Right atrium auricular region (tissue), 2 donors: ENCODE data around the gene SMC5. TPM values are rescaled to one million over a fixed set of nuclear protein-coding genes. Genes with fewer than 3 reads are reported as not detected.
A peak's percentile ranks its signal among the peaks of the same experiment; 100 is the strongest.
"Not testable (repeated sequence)": the region's sequence is repeated elsewhere in the genome, so short reads cannot be mapped to it uniquely, and the experiment has no call there.

Experiments used
- DNase-seq: peaks from one replicate; pipeline ENCODE4 v3.0.0-alpha.2; 2019; ENCODE audit warnings: low spot score
- H3K27ac ChIP-seq, 2 donors: fragments of 200-600 bp; sonication (generic); 1 replicate in 1 of 2; 2 replicates in 1 of 2; pipeline ENCODE4 v1.5.1; 2016 to 2019
- H3K27me3 ChIP-seq, 2 donors: fragments of 200-600 bp; sonication (generic); one replicate each; pipeline versions ENCODE4 v1.5.1 to v1.6.0; 2017 to 2019
- H3K36me3 ChIP-seq: fragments of 200-600 bp; sonication (generic); one replicate; pipeline ENCODE4 v1.5.1; 2016
- H3K4me1 ChIP-seq, 2 donors: fragments of 200-600 bp; sonication (generic); one replicate each; pipeline versions ENCODE4 v1.5.1 to v1.6.0; 2017 to 2019
- H3K4me3 ChIP-seq, 2 donors: fragments of 200-600 bp; sonication (generic); 1 replicate in 1 of 2; 2 replicates in 1 of 2; pipeline ENCODE4 v1.5.1; 2017 to 2019; ENCODE audit warnings: mild to moderate bottlenecking in 1 of 2, moderate library complexity in 1 of 2
- H3K9me3 ChIP-seq, 2 donors: fragments of 200-600 bp; sonication (generic); one replicate each; pipeline ENCODE4 v1.5.1; 2019
- total RNA-seq, 2 donors: library from RNA; depleted of rRNA; stranded (reverse); fragments of >200 nt; gene quantifications; one replicate each; pipeline ENCODE4 v1.1.0, GENCODE V29; 2016
- TF ChIP-seq, protein P1 (sequence below), 2 donors: fragments of 200-600 bp; sonication (generic); IDR thresholded peaks; one replicate each; pipeline ENCODE4 v1.5.1; 2019; ENCODE audit warnings: antibody characterized with exemption in 2 of 2

Gene SMC5
- total RNA-seq, 2 donors from 2014 or later = 11.4 to 15.0 TPM

DNA sequence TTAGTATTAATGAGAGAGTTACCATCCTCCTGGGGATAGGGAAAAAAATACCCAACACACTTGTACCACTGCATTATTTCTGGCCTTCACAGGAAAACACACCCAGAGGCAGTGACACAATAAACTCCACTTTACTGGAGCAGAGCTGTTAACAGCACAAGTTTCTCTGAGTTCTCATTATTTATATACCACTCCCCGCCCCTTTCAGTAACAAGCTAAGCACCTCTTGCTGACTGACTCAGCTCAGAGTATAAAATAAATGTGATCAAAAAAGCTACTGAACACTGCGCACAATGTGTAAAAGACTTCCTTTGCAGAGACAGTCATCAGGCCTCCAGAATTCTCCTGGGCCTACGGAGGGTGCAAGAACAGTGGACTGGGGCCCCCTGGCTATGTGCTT is 134.1 kb downstream of the SMC5 start:
- H3K27ac ChIP-seq = peak overlapping the region; percentile 44 to 56
- TF ChIP-seq, protein P1, sequence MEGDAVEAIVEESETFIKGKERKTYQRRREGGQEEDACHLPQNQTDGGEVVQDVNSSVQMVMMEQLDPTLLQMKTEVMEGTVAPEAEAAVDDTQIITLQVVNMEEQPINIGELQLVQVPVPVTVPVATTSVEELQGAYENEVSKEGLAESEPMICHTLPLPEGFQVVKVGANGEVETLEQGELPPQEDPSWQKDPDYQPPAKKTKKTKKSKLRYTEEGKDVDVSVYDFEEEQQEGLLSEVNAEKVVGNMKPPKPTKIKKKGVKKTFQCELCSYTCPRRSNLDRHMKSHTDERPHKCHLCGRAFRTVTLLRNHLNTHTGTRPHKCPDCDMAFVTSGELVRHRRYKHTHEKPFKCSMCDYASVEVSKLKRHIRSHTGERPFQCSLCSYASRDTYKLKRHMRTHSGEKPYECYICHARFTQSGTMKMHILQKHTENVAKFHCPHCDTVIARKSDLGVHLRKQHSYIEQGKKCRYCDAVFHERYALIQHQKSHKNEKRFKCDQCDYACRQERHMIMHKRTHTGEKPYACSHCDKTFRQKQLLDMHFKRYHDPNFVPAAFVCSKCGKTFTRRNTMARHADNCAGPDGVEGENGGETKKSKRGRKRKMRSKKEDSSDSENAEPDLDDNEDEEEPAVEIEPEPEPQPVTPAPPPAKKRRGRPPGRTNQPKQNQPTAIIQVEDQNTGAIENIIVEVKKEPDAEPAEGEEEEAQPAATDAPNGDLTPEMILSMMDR (IDR thresholded peaks at IDR 0.05) = no peak
- no peaks in the 10 kb centered on the region for H3K36me3 ChIP-seq
- no peaks in the 10 kb centered on the region for H3K27me3 ChIP-seq
- H3K4me3 ChIP-seq = no peak overlapping the region
- no peak for DNase-seq
- H3K9me3 ChIP-seq = no peaks in the 10 kb centered on the region
- peaks cover 0 to 97% of the 10 kb centered on the region in 2 donors for H3K4me1 ChIP-seq

DNA sequence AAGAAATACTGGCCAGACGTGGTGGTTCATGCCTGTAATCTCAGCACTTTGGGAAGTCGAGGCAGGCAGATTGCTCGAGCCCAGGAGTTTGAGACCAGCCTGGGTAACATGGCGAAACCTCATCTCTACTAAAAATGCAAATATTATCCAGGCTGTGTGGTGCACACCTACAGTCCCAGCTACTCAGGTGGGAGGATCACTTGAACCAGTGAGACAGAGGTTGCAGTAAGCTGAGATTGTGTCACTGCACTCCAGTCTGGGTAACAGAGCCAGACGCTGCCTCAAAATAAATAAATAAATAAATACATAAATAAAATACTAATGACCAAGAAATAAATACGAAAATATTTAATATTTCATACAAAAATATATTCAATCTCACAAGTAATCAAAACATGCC is 136.9 kb downstream of the SMC5 start:
- Histone ChIP-seq H3K36me3 (no peaks in the 10 kb centered on the region), H3K4me1 (peaks cover 0 to 98% of the 10 kb centered on the region in 2 donors), H3K27me3 (no peaks in the 10 kb centered on the region), H3K4me3 (no peak overlapping the region), H3K27ac (no peak overlapping the region), H3K9me3 (no peaks in the 10 kb centered on the region)
- peak; percentile 54 for DNase-seq
- TF ChIP-seq, protein P1 (IDR thresholded peaks at IDR 0.05) = no peak

DNA sequence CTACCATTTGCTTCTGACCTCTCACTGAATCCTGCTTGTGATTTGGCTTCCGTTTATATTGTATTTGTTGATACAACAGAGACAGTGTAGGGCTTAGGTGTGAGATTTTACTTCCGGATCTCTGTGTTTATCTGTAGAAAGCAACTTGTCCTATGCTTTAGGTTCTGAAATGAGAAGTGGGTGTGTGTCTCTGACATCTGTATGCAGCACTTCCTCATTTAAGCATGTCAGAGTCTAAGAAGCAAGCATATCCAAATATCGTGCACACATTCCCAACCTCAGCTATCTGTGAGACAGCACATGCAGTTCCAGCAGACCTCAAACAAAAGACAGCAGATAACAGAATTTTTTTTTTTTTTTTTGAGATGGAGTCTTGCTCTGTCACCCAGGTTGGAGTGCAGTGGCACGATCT is 139.4 kb downstream of the SMC5 start:
- no peaks in the 10 kb centered on the region for H3K36me3 ChIP-seq
- TF ChIP-seq, protein P1 (IDR thresholded peaks at IDR 0.05) = no peak
- peaks cover 0 to 95% of the 10 kb centered on the region in 2 donors for H3K4me1 ChIP-seq
- no peak overlapping the region for H3K4me3 ChIP-seq
- H3K27ac ChIP-seq = peak overlapping the region; percentile 65 to 73
- no peaks in the 10 kb centered on the region for H3K27me3 ChIP-seq
- H3K9me3 ChIP-seq = no peaks in the 10 kb centered on the region
- no peak for DNase-seq

DNA sequence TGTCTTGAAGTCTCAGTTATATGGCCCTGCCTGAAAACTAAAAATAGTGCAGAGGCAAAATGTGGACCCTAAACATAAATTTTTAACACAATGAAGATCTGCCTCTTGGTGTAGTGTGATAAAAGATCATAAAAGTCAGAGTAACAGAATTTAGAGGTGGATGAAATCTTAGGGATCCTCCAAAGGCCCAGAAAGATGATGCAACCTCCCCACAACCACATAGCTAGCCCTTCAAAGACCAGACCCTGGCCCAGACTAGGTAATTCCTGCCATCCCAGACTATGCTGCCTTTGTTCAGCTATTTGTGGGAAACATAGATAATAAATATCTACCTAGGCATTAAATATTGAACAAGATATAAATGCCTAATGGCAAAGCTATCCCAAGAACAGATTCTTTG is 140.4 kb downstream of the SMC5 start:
- Histone ChIP-seq H3K4me3 (no peak overlapping the region), H3K27me3 (no peaks in the 10 kb centered on the region), H3K36me3 (no peaks in the 10 kb centered on the region), H3K27ac (peak overlapping the region; percentile 65 to 73), H3K4me1 (peaks cover 0 to 95% of the 10 kb centered on the region in 2 donors), H3K9me3 (no peaks in the 10 kb centered on the region)
- TF ChIP-seq, protein P1 (IDR thresholded peaks at IDR 0.05) = no peak
- DNase-seq = no peak

DNA sequence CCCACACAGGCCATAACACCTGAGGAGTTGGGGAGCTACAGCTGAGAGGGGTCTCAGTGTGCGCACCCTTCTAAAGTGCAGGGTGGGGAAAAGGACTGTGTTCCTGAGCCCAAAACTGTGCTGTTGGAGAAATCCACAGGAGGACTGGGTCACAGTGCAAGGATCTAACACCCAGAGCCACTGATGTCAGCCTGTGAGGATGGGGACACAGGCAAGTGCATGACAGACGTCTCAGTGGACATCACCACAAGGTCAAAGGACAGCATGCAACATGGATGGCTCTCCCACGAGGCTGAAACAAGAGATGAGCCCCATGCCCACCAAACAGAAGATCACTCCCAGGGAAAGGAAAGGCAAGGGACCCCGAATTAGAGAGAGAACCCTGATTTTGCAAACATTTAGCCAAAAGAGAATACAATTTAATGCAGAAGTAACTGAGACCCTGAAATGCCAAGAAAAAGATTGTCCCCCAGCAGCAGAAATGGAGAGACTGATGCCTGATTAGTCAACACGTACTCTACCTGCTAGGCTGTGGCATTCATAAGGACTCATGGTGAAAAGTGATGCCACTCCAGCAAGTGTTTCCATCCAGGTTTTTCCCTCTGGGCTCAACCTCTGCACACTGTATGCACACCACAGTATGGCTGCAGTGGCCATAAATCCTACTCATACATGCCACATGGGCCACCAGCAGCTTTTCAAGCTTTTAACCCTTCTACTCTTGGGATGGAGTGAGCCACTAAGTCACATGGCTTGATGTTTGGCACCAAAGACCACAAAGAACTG is 141.5 kb downstream of the SMC5 start:
- no peaks in the 10 kb centered on the region for H3K27me3 ChIP-seq
- no peak for DNase-seq
- peaks cover 0 to 97% of the 10 kb centered on the region in 2 donors for H3K4me1 ChIP-seq
- peak overlapping the region; percentile 65 to 73 for H3K27ac ChIP-seq
- TF ChIP-seq, protein P1 (IDR thresholded peaks at IDR 0.05) = no peak
- H3K4me3 ChIP-seq = no peak overlapping the region
- H3K36me3 ChIP-seq = no peaks in the 10 kb centered on the region
- H3K9me3 ChIP-seq = no peaks in the 10 kb centered on the region

DNA sequence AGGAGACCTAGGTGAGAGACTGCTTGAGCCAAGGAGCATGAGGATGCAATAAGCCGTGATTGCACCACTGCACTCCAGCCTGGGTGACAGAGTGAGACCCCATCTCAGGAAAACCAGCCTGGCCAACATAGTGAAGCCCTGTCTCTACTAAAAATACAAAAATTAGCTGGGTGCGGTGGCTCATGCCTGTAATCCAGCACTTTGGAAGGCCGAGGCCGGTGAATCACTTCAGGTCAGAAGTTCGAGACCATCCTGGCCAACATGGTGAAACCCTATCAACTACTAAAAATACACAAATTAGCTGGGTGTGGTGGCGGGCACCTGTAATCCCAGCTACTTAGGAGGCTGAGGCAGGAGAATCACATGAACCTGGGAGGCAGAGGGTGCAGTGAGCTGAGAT is 142.5 kb downstream of the SMC5 start:
- not testable (repeated sequence) for DNase-seq, H3K36me3 ChIP-seq, H3K4me3 ChIP-seq, H3K27ac ChIP-seq, H3K9me3 ChIP-seq, H3K27me3 ChIP-seq
- H3K4me1 ChIP-seq = peaks cover 0 to 97% of the 10 kb centered on the region in 2 donors
